ENCODE measurements around the gene TTLL11.

TTLL11 gene

GRCh38 chr9:121844098-121844497 is 249.0 kb downstream of the TTLL11 start:
- DNase-seq = no peak

GRCh38 chr9:121842612-121842978 is 250.5 kb downstream of the TTLL11 start:
- DNase-seq = no peak

DNA sequence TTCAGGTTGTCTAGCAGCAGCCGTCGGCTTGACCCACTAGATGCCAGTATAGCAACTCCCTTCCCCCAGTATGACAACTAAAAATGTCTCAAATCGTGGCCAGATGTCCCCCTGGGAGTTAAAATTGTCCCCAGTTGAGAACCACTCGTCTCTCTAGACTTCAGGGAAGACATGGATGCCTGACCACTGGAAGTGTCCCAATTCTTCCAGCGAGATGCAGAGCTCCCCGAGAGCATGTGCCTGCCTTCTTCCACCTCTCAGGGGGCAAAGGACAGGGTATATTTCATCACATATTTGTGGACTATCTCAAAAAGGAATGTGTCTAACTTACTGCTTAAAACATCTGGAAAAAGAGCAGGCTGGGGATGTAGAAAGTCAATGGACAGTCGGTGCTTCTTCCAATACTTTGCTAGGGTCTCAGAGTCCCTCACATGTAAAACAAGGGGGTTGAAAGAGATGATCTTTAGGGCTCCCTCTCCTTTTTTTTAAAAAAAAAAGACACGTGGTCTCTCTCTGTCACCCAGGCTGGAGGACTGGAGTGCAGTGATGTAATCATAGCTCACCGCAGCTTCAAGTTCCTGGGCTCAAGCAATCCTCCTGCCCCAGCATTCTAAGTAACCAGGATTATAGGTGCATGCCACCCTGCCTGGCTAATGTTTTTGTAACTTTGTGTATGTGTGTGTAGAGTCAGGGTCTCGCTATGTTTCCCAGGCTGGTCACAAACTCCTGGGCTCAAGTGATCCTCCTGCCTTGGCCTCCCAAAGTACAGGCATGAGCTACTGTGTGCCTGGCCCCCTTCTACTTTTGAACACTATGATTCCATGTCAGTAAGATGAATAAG is 251.1 kb downstream of the TTLL11 start:
- DNase-seq = no peak

DNA sequence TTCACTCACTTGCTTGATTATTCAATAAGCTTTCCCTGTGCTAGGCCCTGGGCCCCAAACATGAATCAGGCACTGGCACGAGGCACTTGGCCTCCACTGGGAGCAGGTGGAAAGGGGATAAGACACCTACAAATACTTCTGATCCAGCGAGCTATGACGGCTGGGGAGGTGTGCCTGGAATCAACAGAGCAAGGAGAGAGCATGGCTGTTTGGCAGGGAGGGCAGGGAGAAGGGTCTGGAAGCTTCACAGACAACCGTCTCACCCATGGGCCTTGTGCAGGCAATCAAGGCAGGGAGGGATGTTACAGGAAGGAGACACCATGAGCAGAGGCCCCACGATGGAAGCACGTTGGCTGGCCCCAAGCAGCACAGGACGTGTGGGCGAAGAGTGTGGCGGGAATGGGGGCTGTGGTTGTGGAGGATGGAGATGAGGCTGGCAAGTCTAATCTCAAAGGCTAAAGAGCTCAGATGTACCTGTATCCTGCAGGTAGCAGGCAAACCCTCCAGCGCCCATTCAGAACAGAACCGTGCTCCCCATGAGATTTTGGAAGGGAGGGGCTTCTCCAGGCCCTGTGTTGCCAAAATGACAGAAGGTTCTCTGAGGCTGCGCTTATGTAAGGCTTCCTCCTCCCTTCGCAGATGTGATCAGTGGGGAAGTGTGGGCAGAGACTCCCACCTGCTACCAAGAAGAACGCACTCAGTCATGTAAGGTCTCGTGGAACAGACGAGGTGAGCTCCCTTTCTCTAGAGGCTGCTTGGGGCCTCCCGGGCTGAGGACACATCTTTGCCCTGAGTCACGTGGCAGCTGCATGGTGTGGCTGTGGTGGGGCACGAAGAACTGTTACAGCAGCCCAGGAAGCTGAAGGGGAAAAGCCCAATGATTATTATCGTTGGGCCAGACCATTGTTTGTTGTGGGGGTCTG is 252.0 kb downstream of the TTLL11 start:
- peak; percentile 21 for DNase-seq

GRCh38 chr9:121839726-121840500 is 253.2 kb downstream of the TTLL11 start:
- DNase-seq = peak; percentile 21

GRCh38 chr9:121838746-121839669 is 254.1 kb downstream of the TTLL11 start:
- DNase-seq = no peak

GRCh38 chr9:121837113-121837961 is 255.8 kb downstream of the TTLL11 start:
- DNase-seq = no peak

GRCh38 chr9:121836366-121836885 is 256.7 kb downstream of the TTLL11 start:
- no peak for DNase-seq

DNA sequence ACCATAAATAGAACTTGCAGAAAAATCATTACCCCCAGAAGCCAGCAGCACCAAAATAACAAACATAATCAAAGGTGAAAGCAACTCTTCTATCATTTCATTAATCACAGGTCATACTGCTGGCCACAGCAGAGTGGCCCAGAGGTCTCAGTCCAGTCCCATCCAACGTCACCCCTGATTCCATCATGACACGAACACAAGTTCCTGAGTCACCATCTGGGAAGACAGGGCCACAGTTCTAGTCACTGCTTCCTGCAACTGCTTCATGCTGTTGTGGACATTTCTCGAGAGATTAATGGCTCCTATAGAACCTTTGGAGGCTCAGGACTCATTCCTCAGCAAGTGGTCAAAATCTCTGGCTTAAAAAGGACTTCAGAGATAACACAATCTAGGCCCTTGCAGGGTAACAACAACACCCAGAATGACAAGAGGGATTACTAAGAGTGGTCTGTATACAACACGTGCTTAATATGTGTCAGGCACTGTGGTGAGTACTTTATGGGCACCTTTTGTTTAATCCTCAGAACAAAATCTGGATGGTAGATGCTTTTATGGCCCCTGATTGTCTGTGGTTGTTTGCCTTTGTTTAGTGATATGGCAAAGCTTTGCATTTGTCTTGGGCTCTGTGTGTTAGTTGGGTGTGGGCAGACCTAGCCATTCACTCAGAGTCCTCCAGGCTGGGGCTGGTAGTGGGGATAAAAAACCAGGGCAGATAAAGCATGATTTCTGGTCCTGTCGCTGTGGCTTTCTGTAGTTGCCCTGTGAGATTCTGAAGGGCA is 257.3 kb downstream of the TTLL11 start:
- DNase-seq = no peak

GRCh38 chr9:121833061-121833460 is 260.0 kb downstream of the TTLL11 start:
- no peak for DNase-seq

GRCh38 chr9:121831869-121832268 is 261.2 kb downstream of the TTLL11 start:
- no peak for DNase-seq

- DNase-seq = no peak
These were observed 262.5 kb downstream of the TTLL11 start for GRCh38 chr9:121830441-121831140.

- no peak for DNase-seq
These were observed 265.7 kb downstream of the TTLL11 start for GRCh38 chr9:121827251-121827967.

DNA sequence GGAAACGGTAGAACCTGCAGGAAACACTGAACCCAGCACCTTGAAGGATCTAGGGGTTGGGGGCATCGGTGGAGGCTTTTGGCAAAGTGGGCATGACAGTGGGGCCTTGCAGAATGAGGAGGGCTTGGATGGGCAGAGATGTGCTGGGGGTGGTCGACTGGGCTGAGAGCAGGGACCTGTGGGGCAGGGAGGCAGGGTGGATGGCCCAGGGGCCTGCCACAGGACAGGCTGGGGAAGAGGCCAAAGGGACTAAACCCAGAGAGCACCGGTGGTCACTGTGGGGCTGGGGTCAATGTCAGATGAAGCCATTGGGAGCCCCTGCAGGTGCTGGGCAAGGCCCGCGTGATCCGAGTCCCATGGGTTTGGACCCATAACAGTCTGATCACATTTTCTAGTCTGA is 266.4 kb downstream of the TTLL11 start:
- no peak for DNase-seq

- no peak for DNase-seq
These were observed 267.9 kb downstream of the TTLL11 start for GRCh38 chr9:121825031-121825691.

DNA sequence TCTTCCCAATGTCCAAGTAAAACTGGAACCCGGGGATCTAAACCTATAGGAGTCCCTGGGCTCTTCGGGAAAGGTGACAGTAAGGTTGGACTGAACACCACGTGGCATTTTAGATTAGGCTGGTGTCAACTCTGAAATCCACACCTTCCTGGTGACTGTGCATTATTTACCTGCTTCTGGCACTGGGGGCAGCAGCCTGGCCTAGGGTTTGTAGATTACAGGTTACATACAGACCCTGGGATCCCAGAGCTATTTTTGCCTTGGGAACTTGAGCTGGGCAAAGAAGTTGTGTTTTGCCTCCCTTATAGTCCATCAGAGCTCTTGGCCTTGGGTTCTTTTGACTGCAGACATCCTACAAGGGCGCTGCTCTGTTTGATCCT is 268.5 kb downstream of the TTLL11 start:
- no peak for DNase-seq

DNA sequence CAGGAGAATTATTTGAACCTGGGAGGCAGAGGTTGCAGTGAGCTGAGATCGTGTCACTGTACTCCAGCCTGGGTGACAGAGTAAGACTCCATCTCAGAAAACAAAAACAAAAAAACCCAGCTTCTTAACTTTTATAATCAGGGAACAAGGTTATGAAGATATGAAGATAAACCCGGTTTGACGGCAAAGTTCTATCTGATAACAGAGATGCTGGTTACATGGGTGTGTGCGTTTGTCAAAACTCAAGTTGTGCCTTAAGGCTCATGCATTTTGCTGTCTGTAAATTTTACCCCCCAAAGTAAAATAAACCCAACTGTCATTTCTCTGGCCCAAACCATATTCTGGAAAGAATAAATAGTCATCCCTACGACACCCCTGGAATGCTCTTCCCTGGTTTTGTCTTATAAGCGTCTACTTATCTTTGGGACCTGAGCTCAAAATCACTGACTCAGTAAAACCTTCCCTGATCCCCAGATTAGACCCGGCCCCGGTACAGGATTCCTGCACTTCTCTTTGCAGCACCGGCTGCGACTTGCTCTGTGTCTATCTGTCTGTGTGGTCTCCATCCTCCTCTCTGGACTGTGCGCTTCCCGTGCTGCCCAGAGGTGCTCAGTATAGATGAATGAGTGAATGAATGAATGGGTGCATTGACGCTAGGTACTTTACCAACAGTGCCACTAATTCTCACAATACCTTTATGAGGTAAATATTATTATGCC is 269.5 kb downstream of the TTLL11 start:
- no peak for DNase-seq
